GM12864 (cell line): ENCODE data around the gene RALA.

Experiments
- DNase-seq: peaks from one replicate; pipeline ENCODE4 v3.0.0-alpha.2; 2011; ENCODE audit warnings: low read depth
- H3K4me3 ChIP-seq: 2 replicates; pipeline ENCODE4 v1.5.1; 2011; ENCODE audit warnings: mild to moderate bottlenecking, low read depth, low read length, control low read depth
- TF ChIP-seq, protein P1 (sequence below): IDR thresholded peaks from 2 replicates; pipeline ENCODE4 v1.5.1; 2011; ENCODE audit warnings: low read depth, mild to moderate bottlenecking, moderate library complexity, low read length, control low read depth, inconsistent platforms; ENCODE audit errors: missing control alignments

RALA gene

DNA sequence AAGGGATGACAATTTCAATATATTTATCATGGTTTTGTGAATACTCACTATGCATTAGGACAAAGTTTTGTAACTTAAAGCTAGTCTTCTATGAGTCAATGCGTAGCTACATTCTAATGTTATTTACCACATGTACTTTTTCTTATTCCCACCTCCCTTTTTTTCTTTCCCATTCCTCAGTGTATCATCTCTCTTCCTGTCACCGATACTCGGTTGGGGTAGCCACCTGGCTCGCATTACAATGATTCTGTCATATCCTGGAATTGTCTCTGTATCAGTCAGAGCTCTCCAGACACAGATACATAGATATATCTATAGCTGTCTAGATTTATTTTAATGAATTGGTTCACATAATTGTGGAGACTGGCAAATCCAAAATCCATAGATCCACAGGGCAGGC is 9.8 kb upstream of the RALA start:
- no peak for DNase-seq
- TF ChIP-seq, protein P1, sequence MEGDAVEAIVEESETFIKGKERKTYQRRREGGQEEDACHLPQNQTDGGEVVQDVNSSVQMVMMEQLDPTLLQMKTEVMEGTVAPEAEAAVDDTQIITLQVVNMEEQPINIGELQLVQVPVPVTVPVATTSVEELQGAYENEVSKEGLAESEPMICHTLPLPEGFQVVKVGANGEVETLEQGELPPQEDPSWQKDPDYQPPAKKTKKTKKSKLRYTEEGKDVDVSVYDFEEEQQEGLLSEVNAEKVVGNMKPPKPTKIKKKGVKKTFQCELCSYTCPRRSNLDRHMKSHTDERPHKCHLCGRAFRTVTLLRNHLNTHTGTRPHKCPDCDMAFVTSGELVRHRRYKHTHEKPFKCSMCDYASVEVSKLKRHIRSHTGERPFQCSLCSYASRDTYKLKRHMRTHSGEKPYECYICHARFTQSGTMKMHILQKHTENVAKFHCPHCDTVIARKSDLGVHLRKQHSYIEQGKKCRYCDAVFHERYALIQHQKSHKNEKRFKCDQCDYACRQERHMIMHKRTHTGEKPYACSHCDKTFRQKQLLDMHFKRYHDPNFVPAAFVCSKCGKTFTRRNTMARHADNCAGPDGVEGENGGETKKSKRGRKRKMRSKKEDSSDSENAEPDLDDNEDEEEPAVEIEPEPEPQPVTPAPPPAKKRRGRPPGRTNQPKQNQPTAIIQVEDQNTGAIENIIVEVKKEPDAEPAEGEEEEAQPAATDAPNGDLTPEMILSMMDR: no peak
- H3K4me3 ChIP-seq: no peak overlapping the region

DNA sequence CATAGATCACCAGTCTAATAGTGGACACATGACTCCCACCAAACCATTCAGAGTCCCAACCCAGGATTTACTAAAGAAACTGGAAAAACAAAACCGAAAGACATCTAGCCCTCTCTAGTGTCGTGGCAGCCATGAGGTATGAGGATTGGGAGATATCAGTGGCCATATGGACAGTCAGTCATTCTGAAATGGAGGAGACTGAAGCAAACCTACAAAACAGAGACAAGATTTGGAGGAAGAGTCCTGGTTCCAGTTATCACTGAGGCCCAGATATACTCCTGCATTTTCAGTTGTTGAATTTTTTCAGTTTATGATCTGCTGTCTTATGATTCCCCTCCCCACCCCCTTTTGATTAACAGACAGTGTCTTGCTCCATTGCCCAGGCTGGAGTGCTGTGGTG is 9.1 kb upstream of the RALA start:
- DNase-seq: no peak
- TF ChIP-seq, protein P1: no peak
- no peak overlapping the region for H3K4me3 ChIP-seq

GRCh38 chr7:39615350-39615975 is 7.9 kb upstream of the RALA start:
- no peak for DNase-seq
- TF ChIP-seq, protein P1: no peak
- H3K4me3 ChIP-seq: no peak overlapping the region

DNA sequence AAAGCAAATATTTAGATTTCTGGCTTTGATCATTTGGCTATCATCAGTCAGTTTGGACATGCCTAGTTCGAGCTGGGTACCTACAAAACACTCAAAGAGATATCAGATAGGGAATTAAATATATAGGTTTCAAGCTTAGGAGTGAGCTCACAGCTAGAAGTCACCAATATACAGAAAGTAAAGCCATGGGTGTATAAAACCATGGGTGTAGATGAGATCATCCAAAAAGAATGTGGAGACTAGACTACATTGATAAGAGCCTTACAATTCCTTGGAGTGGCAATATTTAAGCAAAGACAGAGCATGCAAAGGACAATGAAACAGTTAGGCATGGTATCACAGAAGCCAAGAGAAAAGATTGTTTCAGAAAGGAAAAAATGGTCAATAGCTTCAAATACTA is 7.2 kb upstream of the RALA start:
- no peak for DNase-seq
- TF ChIP-seq, protein P1: no peak
- no peak overlapping the region for H3K4me3 ChIP-seq

DNA sequence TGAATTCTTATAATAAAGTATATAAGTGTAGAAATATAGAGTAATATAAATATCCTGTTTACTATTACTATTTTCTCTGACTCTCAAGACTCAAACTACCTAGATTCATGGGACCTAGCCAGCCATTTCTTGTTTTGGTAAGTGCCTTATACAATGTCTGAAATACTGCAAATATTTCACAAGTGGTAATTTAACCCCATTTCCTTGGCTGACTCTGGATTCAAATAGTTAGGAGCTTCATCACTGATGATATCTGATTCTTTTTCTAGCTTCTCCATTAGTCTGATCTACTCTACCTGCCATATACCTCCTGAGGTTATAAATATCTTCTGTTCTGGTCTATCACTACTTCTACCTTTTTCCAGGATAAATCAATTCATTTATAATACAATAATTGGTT is 6.4 kb upstream of the RALA start:
- H3K4me3 ChIP-seq: no peak overlapping the region
- TF ChIP-seq, protein P1: no peak
- no peak for DNase-seq

- no peak for DNase-seq
- no peak overlapping the region for H3K4me3 ChIP-seq
- TF ChIP-seq, protein P1: no peak
Observed at GRCh38 chr7:39618868-39619267, 4.5 kb upstream of the RALA start.

DNA sequence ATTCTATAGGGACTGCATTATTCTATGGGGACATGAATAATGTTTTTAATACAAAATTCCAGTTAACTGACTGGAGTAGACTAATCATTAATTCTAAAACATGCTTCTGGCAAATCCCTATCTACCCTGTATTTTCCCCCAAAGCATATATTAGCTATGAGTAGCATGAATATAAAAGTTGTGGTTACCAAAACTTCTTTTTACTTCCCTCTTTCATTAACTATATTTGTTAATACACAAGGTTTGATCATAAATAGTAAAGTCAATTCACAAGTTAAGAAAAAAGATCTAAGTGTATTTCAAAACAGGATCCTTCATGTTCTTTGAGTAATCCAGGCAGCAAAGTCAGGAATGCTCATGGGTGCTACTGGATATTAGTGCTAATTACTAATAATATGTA is 2.9 kb upstream of the RALA start:
- TF ChIP-seq, protein P1: no peak
- no peak overlapping the region for H3K4me3 ChIP-seq
- no peak for DNase-seq
